ENCODE results near the gene FAM171A1.
"Not testable (repeated sequence)": the region's sequence is repeated elsewhere in the genome, so short reads cannot be mapped to it uniquely, and the experiment has no call there.

FAM171A1 gene

GRCh38 chr10:15202301-15202621, 168.8 kb downstream of the FAM171A1 start:
- not testable (repeated sequence) for H3K27ac Mint-ChIP-seq; H3K27me3 Mint-ChIP-seq; H3K36me3 Mint-ChIP-seq; H3K4me3 Mint-ChIP-seq; H3K9me3 Mint-ChIP-seq (ENCODE audit: low read depth)
- peaks cover 54% of the 10 kb centered on the region for H3K4me1 Mint-ChIP-seq (ENCODE audit: low read depth)

DNA sequence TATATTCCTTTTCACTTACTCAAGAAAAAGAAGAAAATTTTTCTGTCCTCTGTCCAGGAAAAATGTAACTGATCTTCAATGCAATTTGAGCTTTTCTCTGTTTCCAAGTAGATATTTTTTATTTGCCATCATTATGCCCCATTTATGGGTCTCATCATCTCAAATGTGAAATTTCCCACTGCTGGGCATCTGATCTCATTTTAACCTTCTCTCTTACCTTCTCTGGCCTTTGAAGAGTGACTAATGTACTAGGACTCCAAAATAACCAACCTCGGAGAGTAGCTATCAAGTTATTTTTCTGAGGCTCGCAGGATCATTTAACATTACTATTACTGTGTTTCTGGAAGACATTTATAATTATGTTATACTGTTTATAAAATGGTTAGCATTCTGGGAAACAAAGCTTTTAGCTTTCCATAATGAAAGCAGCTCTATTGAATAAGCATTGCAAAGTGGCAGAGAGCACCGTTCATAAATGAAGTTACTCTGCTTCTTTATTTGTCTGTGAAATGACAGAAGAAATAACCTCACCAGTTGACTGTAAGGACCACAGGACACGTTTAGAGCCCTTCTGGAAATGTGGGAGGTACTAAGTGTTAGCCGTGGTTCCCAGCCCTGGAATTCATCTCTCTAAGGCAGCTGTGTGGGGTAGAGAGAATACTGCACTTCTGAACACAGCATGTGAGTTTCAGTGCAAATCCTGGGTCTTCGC, 169.3 kb downstream of the FAM171A1 start:
- H3K4me3 Mint-ChIP-seq, result no peak overlapping the region
- no peak overlapping the region for H3K27ac Mint-ChIP-seq

DNA sequence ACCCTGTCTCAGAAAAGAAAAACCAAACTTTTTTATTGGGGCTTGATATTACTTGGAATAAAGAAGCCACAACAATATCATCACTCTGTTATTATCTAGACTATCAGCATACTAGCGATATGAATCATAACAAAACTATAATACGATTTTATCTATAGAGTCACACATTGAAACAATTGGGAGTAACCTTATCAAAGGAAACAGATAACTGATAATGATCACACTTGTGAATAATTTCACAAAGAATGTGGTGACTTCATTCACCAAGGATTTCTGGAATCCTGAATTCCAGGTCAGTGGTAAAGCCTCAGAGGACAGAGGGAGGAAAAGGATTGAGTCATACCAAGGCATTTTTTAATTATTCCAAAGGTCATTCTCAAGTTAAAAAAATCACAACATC, 170.5 kb downstream of the FAM171A1 start:
- no peak overlapping the region for H3K27ac Mint-ChIP-seq
- no peak overlapping the region for H3K4me3 Mint-ChIP-seq
- H3K27me3 Mint-ChIP-seq, result no peaks in the 10 kb centered on the region
- H3K9me3 Mint-ChIP-seq (ENCODE audit: low read depth), result no peaks in the 10 kb centered on the region
- H3K36me3 Mint-ChIP-seq, result peaks cover 3% of the 10 kb centered on the region
- peaks cover 55% of the 10 kb centered on the region for H3K4me1 Mint-ChIP-seq (ENCODE audit: low read depth)

More for the DNA sequence above, 169.3 kb downstream of the FAM171A1 start:
- no peaks in the 10 kb centered on the region for H3K9me3 Mint-ChIP-seq (ENCODE audit: low read depth)
- peaks cover 56% of the 10 kb centered on the region for H3K4me1 Mint-ChIP-seq (ENCODE audit: low read depth)
- H3K27me3 Mint-ChIP-seq, result no peaks in the 10 kb centered on the region
- H3K36me3 Mint-ChIP-seq, result peaks cover 3% of the 10 kb centered on the region

DNA sequence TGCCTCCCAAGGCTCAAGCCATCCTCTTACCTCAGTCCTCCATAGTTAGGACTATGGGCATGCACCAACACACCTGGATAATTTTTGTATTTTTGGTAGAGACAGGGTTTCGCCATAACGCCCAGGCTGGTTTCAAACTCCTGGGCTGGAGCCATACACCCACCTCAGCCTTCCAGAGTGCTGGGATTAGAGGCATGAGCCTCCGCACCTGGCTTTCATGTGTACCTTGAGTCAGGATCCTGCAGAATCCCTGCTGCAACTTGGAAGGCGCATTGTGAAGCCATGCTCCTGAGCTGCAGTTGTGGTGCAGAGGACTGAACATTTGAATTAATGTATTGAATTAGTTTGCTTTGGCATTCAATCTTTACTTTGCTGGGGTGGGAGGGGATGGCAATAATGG, 173.2 kb downstream of the FAM171A1 start:
- Mint-ChIP-seq H3K27me3 (no peaks in the 10 kb centered on the region), H3K4me3 (no peak overlapping the region), H3K36me3 (peaks cover 3% of the 10 kb centered on the region), H3K27ac (no peak overlapping the region), H3K4me1 (ENCODE audit: low read depth) (peaks cover 55% of the 10 kb centered on the region), H3K9me3 (ENCODE audit: low read depth) (no peaks in the 10 kb centered on the region)

GRCh38 chr10:15197276-15197675, 173.8 kb downstream of the FAM171A1 start:
- H3K36me3 Mint-ChIP-seq, result peaks cover 3% of the 10 kb centered on the region
- H3K27me3 Mint-ChIP-seq, result no peaks in the 10 kb centered on the region
- peak overlapping the region; percentile 50 for H3K27ac Mint-ChIP-seq
- peak overlapping the region; percentile 52 for H3K4me3 Mint-ChIP-seq
- H3K4me1 Mint-ChIP-seq (ENCODE audit: low read depth), result peaks cover 51% of the 10 kb centered on the region
- H3K9me3 Mint-ChIP-seq (ENCODE audit: low read depth), result no peaks in the 10 kb centered on the region

DNA sequence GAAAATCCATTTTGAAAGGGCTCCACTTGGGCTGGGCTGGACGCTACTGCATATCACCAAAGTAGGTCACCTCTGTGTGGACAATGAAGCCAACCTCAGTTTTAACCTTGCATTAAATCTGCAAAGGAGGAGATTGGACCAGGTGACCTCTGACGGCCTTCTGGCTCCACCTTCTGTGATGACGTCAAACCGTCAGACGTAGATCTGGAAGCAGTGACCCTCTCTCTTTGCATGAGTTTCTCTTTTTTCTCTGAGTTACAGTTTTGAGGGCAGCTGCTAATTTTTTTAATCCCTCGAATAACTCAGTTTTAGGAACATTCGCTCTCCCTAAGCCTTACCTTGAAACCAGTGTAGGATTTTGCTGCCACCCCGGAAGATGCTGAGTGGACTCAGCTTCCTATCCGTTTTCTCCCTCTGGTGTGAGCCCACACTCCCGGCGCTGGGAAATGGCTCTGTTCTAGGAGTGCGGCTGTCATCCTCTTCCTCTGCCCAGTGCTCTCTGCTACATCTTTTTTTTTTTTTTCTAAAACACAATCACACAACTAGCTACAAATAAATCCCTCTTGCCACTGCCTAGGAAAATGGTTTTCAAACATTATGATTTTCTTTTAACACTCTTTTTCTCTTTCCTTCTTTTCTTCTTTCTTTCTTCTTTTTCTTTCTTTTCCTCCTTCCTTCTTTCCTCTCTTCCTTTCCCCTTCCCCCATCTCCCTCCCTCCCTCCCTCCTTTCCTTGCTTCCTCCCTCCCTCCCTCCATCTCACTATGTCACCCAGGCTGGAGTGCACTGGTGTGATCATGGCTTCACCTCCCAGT, 174.9 kb downstream of the FAM171A1 start:
- Mint-ChIP-seq H3K4me1 (ENCODE audit: low read depth) (peaks cover 48% of the 10 kb centered on the region), H3K9me3 (ENCODE audit: low read depth) (no peaks in the 10 kb centered on the region)

GRCh38 chr10:15189133-15189885, 181.8 kb downstream of the FAM171A1 start:
- peaks cover 2% of the 10 kb centered on the region for H3K36me3 Mint-ChIP-seq
- peak overlapping the region; percentile 2 for H3K27ac Mint-ChIP-seq
- peak overlapping the region; percentile 60 for H3K4me3 Mint-ChIP-seq
- H3K27me3 Mint-ChIP-seq, result no peaks in the 10 kb centered on the region
- peaks cover 50% of the 10 kb centered on the region for H3K4me1 Mint-ChIP-seq (ENCODE audit: low read depth)
- no peaks in the 10 kb centered on the region for H3K9me3 Mint-ChIP-seq (ENCODE audit: low read depth)

More for the DNA sequence above, 174.9 kb downstream of the FAM171A1 start:
- peaks cover 3% of the 10 kb centered on the region for H3K36me3 Mint-ChIP-seq
- H3K27me3 Mint-ChIP-seq, result no peaks in the 10 kb centered on the region
- H3K27ac Mint-ChIP-seq, result peak overlapping the region; percentile 81
- peak overlapping the region; percentile 50 for H3K4me3 Mint-ChIP-seq

DNA sequence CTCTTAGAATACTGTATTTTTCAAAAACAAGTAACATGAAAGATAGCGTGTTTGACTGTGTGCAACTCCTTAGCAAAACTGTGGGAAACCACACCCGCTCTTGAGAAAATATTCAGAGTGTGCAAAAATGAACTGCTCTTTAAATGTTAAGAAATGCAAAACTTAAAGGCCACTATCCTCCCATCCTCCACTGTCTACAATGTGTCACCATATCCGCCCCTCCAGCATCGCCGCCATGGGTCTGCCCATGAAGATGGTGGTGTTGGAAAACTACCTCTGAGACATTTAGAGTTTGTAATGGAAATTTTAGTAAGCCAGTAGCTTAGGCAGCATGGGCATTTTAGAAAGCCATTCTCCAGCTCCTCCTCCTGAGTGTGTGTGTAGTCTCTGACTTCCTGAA, 182.5 kb downstream of the FAM171A1 start:
- peak overlapping the region; percentile 60 for H3K4me3 Mint-ChIP-seq

GRCh38 chr10:15183689-15184481, 187.2 kb downstream of the FAM171A1 start:
- Mint-ChIP-seq H3K4me1 (ENCODE audit: low read depth) (peaks cover 32% of the 10 kb centered on the region), H3K9me3 (ENCODE audit: low read depth) (peaks cover 4% of the 10 kb centered on the region), H3K27ac (no peak overlapping the region), H3K36me3 (peaks cover 2% of the 10 kb centered on the region), H3K4me3 (no peak overlapping the region), H3K27me3 (no peaks in the 10 kb centered on the region)

More for the DNA sequence above, 182.5 kb downstream of the FAM171A1 start:
- Mint-ChIP-seq H3K36me3 (peaks cover 2% of the 10 kb centered on the region), H3K9me3 (ENCODE audit: low read depth) (peaks cover 4% of the 10 kb centered on the region), H3K4me1 (ENCODE audit: low read depth) (peaks cover 47% of the 10 kb centered on the region), H3K27ac (peak overlapping the region; percentile 2), H3K27me3 (no peaks in the 10 kb centered on the region)

DNA sequence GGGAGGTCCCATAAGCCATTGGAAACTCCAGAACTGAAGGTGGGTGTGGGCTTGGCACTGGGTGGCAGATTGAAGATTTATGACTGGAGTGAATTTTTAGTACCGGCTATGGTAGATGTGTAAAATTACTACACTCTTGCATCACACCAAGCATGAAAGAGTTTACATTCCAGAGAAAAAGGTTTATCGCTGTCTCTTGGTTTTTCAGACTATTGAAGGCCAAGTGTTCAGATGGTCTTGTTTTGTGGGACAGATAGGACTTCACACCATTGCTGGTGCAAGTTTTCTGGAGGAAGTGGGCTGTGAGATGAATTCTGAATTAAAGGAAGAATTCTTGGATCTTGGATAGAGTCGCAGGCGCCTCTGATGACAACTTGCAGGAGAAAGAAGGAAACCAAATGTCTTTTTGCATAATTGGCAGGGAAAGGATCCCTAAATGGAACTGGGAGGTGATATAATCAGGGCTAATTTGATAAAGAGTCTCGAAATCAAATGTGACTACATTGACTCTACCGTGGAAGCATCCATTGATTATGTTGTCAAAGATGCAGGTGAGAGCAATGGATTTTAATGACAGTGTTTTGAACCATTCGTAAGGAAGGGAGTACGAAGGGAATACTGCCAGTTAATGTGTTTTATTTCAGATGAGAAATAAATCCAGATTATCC, 188.4 kb downstream of the FAM171A1 start:
- peaks cover 26% of the 10 kb centered on the region for H3K4me1 Mint-ChIP-seq (ENCODE audit: low read depth)
- no peak overlapping the region for H3K27ac Mint-ChIP-seq
- peaks cover 2% of the 10 kb centered on the region for H3K36me3 Mint-ChIP-seq
- H3K9me3 Mint-ChIP-seq (ENCODE audit: low read depth), result peaks cover 4% of the 10 kb centered on the region
- H3K27me3 Mint-ChIP-seq, result no peaks in the 10 kb centered on the region
- H3K4me3 Mint-ChIP-seq, result no peak overlapping the region

GRCh38 chr10:15181576-15182156, 189.4 kb downstream of the FAM171A1 start:
- H3K27me3 Mint-ChIP-seq, result no peaks in the 10 kb centered on the region
- peaks cover 2% of the 10 kb centered on the region for H3K36me3 Mint-ChIP-seq
- H3K27ac Mint-ChIP-seq, result no peak overlapping the region
- peaks cover 21% of the 10 kb centered on the region for H3K4me1 Mint-ChIP-seq (ENCODE audit: low read depth)
- H3K9me3 Mint-ChIP-seq (ENCODE audit: low read depth), result peaks cover 4% of the 10 kb centered on the region
- no peak overlapping the region for H3K4me3 Mint-ChIP-seq

- no peaks in the 10 kb centered on the region for H3K27me3 Mint-ChIP-seq
- peaks cover 12% of the 10 kb centered on the region for H3K4me1 Mint-ChIP-seq (ENCODE audit: low read depth)
- no peaks in the 10 kb centered on the region for H3K36me3 Mint-ChIP-seq
- no peak overlapping the region for H3K27ac Mint-ChIP-seq
- H3K4me3 Mint-ChIP-seq, result no peak overlapping the region
- H3K9me3 Mint-ChIP-seq (ENCODE audit: low read depth), result peaks cover 4% of the 10 kb centered on the region
These were observed 190.4 kb downstream of the FAM171A1 start for GRCh38 chr10:15180736-15181135.

DNA sequence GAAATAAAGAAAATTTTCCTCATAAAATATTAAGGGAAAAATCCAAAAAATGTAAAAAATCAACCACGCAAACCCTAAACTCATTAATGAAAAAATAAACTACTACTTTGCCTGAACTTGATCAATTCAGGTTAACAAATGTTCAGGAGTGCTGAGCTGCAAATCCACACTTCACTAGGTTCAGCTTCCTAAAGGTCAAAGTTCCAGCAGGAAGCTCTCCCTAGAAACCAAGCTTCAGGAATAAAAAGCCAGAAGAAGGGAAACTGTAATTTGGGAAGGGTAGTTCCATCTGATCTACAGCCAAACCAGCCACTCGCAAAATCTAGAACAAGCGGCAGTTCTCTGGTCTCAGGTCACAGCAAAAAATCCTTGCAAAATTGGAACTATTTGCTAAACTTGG, 194.8 kb downstream of the FAM171A1 start:
- Mint-ChIP-seq H3K4me1 (ENCODE audit: low read depth) (peaks cover 17% of the 10 kb centered on the region), H3K4me3 (no peak overlapping the region), H3K9me3 (ENCODE audit: low read depth) (no peaks in the 10 kb centered on the region), H3K36me3 (no peaks in the 10 kb centered on the region), H3K27ac (no peak overlapping the region), H3K27me3 (no peaks in the 10 kb centered on the region)

DNA sequence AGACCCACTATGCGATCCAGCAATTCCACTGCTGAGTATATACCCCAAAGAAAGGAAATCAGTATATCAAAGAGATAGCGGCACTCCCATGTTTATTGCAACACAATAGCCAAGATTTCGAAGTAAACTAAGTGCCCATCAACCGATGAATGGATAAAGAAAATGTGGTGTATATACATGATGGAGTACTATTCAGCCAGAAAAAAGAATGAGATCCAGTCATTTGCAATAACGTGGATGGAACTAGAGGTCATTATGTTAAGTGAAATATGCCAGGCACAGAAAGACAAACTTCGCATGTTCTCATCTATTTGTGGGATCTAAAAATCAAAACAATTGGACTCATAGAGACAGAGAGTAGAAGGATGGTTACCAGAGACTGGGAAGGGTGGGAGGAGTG, 195.5 kb downstream of the FAM171A1 start:
- H3K27ac Mint-ChIP-seq, result no peak overlapping the region
- no peaks in the 10 kb centered on the region for H3K36me3 Mint-ChIP-seq
- H3K4me3 Mint-ChIP-seq, result no peak overlapping the region
- H3K27me3 Mint-ChIP-seq, result no peaks in the 10 kb centered on the region
- H3K9me3 Mint-ChIP-seq (ENCODE audit: low read depth), result no peaks in the 10 kb centered on the region
- peaks cover 24% of the 10 kb centered on the region for H3K4me1 Mint-ChIP-seq (ENCODE audit: low read depth)

Data from activated naive CD8-positive, alpha-beta T cell (primary cell).